NCI-H2227 (cell line): Measurements from ENCODE around the gene MRPL37.
"Not testable (repeated sequence)": the region's sequence is repeated elsewhere in the genome, so short reads cannot be mapped to it uniquely, and the experiment has no call there.

ENCODE experiments used
- DNase-seq: peaks from one replicate; lab custom pipeline; 2025; ENCODE audit not compliant: unreplicated experiment; lab: John Stamatoyannopoulos, UW

The MRPL37 gene

DNA sequence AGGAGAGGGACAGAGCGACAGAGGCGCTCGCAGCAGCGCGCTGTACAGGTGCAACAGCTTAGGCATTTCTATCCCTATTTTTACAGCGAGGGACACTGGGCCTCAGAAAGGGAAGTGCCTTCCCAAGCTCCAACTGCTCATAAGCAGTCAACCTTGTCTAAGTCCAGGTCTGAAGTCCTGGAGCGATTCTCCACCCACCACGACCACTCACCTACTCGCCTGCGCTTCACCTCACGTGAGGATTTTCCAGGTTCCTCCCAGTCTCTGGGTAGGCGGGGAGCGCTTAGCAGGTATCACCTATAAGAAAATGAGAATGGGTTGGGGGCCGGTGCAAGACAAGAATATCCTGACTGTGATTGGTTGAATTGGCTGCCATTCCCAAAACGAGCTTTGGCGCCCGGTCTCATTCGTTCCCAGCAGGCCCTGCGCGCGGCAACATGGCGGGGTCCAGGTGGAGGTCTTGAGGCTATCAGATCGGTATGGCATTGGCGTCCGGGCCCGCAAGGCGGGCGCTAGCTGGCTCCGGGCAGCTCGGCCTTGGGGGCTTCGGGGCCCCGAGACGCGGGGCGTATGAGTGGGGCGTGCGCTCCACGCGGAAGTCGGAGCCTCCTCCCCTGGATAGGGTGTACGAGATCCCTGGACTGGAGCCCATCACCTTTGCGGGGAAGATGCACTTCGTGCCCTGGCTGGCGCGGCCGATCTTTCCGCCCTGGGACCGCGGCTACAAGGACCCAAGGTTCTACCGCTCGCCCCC lies at the start of gene MRPL37, which contains the start of gene CYB5RL:
MRPL37 (plus strand) TSS at position 403 of the 754 bp plus-strand sequence; CDS start at position 480, 77 bp downstream.
CYB5RL (minus strand) TSS at position 266 of the 754 bp plus-strand sequence. CDS start 4,414 bp downstream, outside the sequence.
- DNase-seq = peak; percentile 98

DNA sequence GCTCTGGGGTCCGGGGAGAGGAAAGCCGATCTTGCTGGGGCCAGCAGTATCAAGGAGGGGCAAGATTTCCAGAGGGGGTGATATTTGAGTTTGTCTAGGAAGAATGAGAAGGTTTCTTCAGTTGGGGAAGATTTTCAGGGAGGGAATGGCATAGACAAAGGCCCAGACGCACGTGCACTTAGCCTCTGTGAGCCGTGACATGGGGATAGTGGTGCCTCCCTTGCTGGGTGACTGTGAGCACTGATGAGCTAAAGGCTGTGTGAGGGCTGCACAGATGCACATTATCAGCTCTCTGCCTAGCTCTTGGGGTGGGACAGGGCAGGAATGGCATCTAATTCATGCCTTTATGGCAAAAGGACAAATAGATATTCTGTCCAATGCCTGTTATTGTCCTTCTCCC lies 49.0 kb upstream of the MRPL37 start:
- DNase-seq = no peak

DNA sequence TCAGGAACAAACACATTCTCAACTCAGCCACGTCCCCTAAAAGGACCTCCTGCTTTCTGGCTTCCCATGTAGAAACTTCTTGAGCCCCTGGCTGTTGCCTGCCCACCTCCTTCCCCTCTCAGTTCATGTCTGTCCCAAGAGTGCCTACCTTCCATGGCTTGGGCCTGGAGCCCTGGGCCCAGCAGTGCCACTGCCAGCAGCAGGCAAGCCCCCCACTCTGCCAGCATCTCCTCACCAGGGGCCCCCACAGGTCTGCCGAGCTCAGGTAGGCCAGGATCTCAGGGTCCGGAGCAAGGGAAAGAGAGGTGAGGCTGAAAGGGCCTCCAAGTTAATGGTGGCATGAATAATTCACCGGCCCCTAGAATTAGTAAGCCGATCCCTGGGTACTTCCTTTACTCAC lies 47.3 kb upstream of the MRPL37 start, which contains the start of gene CDCP2:
CDCP2 (minus strand) TSS at position 305 of the 400 bp plus-strand sequence; CDS start at position 227, 78 bp downstream.
- DNase-seq = no peak

DNA sequence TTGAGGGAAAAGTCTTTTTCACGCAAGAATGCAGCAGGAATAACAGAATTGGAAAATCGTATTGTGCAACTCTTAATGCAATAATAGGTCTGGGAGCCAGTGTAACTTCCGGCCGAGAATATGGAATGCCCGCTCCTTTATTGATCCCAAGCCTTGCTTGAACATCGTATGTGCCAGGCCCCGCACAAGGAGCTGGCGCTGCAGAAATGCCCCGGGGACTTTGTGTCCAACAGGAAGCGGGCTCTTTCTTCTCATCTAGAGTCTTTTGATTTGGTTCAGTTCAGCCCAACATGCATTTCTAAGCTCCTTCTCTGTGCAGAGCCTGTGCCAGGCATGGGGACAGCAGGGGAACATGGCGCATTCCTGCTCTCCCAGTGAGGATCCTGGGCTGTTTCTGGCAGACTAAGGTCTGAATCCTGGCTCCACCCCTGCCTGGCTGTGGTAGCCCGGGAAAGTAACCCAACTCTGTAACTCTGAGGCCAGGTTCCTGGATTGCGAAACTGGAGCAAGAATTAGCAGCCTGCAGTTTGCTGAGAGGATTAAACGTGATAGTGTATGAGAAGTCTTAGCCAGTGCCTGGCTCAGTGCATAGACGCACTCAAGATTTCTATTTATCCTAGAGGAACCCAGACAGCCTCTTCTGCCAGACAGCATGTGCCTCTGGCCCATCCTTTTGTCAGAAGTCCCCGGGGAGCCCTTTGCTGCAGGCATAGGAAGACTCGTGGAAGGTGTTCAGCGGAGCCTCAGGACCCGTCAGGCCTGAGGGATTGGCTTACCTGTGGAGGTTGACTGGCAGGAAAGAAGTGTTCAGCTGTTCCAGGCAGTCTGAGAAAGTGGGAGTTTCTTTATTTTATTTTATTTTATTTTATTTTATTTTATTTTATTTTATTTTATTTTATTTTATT lies 46.2 kb upstream of the MRPL37 start:
- DNase-seq = no peak

DNA sequence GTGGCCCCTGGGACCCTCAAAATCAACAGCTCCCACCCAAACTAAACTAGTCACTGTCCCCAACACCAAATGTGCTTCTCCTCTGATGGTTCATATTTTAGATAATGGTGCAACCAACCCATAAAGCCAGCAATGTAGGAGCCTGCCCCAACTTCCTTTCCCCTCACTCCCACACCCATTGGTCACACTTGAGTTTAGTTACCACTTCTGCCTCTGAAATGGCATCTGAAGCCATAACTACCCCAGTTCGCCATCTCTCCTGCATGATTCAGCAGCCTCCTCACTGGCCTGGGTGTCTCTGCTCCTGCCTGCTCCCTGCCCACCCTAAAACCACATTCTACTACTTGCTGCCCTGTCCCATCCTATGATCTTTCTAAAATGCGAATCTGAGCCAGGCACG lies 43.8 kb upstream of the MRPL37 start:
- DNase-seq = no peak

DNA sequence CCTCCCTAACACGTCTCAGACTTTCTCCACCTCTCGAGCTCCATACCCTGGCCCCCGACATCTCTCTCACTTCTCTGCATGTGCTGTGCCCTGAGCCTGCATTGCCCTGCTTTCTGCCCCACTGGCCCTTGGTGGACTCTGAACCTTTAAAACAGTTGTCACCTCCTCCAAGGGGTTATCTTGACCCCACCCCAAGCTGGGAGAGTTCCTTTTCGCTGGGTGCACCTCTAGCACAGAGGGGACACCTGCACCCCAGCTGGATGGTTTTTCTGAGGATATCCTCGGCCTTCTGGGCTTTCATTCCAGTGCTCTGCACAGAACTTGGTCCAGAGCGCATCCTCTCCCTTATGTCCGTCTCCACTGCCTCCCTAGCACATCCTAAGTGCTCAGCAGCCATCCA lies 43.0 kb upstream of the MRPL37 start:
- DNase-seq = no peak

DNA sequence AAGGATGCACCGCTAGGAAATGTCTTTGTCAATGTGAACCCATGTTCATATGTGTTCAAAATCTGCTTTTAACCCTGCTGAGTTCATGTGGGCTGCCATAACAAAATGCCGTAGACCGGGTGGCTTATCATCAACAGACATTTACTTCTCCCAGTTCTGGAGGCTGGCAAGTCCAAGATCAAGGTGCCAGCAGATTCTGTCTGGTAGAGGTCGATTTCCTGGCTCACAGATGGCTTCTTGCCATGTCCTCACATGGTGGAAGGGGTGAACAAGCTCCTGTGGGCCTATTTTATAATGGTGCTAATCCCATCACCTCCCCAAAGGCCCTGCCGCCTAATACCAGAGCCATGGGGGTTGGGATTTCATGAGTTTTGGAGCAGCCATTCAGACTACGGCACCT lies 42.6 kb upstream of the MRPL37 start:
- DNase-seq = no peak

DNA sequence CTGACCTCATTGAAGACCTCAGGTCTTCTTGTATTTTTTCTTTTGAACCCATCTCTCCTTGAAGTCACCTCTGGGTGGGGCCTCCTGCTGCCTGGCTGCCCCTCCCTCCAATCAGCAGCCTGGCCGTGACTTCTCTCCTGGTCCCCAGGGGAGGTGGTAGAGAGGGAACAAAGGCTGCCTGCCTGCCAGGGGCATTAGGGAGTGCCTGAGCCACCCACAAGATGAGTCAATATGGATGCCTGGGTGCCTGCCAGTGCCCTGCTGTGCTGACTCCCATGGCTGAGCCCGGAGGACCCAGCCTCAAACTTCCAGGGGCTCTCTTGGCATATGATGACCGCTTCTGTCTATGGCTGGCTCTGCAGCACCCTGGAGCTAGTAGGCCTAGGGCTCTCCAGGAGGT lies 41.9 kb upstream of the MRPL37 start:
- no peak for DNase-seq

DNA sequence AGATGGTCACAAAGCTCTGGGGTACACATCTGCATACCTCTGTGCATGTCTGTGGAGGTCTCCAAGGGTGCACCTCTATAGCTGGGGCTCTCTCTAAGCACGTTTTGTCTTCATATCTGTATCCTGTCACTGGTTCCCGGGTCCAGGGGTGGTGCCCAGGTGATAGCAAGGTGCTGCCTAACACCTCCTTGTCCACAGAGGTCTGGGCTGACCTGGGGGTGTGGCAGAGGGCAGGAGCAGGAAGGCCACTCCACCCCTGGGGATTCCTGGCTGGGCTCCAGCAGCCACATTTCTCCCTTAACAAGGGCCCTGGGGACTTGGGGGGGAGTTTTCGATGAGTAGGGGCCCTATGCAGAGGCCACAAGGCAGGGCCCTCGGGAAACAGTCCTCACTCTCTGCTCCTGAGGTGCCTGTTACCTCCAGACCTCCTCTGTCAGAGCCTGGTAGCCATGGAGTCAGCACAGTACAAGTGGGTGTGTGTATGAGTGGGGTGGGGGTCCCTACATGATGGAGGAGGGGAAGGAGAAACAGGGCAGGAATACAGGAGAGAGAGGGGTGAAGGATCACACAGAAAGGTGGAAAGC lies 40.1 kb upstream of the MRPL37 start:
- no peak for DNase-seq

DNA sequence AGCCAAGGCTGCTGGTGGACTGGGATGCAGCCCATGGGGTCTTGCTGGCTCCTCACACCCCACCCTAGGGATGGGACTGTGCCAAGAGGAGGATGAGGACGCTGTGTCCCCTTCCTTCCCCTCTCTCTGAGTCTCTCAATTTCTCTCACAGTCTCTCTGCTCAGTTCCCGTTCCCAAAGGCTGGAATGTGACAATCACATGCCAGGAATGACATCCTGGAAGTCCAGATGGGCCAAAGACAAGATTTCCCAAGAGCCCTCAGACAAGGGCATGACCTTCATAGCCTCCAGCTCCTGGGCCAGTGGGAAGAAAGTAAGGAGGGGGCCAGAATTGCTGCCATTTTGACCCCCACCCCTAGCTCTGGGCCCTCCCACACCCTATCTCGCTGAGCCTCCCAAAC lies 39.6 kb upstream of the MRPL37 start:
- DNase-seq = no peak

DNA sequence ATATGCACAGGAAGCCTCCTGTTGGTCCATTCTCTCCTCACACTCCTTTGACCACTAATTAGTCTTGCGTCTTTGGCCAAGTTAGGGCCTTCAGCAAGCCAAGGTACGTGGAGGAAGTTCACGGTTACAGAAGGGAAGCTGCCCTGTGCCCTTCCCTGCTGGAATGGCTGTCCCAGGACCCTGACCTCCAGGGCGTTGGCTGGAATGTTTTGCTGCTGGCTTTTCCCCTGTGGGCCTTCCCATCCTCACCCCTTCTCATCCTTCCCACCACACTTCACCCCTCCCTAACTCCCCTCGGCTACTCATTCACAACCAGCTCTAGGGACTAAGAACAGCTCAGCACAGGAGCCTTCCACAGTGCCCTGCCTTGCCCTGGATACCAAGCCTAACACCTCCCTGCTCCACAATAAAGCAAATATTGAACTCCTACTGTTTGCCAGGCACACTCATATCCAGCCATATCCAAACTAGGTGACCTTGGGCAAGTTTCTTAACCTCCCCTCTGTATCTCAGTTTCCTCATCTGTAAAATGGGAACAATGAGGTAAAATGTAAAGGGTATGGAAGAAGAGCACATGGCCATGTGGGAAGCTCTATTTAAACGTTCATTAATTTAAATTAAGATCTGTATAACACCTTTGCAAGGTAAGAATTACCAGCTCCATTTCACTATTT lies 38.3 kb upstream of the MRPL37 start:
- no peak for DNase-seq

DNA sequence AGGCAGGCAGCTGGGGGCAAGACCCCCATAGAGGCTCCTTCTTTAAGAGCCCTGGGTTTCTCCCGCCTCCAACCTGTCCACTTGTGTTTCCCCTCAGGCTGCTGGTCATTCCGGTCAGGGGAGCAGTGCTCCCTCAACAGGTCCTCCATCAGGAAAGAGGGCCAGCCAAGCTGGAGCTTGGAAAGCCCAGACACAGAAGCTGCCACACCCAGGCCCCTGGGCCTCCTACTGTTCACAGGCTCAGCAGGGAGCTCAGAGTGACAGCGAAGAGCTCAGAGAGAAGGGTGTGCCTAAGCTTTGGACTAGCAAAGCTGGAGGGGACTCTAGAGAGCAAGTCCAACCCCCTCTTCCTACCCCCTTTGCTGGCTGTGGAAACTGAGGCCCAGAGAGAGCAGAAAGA lies 36.9 kb upstream of the MRPL37 start:
- DNase-seq = no peak

DNA sequence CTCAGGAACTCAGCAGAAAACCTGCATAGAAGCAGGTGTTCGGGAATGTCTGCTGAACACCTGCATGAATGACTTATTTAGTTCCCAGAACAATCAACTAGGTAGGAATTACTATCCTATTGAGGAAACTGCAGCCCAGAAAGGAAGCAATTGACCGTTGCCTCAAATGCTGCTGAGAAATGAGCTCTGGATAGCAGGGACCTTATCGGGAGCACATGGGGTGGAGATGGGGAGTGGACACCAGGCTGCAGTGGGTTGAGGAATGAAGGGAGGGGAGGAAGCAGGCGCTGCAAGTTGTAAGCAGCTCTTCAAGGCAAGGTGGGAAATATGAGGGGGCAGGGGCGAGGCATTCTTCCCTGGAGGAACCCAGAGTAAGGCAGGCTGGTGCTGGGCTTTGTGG lies 36.4 kb upstream of the MRPL37 start:
- DNase-seq = no peak

DNA sequence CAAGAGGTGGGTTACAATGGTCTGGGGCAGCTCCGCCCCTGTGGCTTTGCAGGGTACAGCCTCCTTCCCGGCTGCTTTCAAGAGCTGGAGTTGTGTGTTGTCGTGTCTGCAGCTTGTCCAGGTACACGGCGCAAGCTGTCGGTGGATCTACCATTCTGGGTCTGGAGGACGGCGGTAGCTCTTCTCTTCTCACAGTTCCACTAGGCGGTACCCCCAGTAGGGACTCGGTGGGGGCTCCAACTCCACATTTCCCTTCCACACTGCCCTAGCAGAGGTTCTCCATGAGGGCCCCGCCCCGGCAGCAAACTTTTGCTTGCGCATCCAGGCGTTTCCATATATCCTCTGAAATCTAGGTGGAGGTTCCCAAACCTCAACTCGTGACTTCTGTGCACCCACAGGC lies 34.8 kb upstream of the MRPL37 start:
- DNase-seq = no peak

DNA sequence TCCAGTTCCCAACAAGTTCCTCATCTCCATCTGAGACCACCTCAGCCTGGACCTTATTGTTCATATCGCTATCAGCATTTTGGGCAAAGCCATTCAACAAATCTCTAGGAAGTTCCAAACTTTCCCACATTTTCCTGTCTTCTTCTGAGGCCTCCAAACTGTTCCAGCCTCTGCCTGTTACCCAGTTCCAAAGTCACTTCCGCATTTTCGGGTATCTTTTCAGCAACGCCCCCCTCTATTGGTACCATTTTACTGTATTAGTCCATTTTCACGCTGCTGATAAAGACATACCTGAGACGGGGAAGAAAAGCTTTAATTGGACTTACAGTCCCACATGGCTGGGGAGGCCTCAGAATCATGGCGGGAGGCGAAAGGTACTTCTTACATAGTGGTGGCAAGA lies 33.6 kb upstream of the MRPL37 start:
- not testable (repeated sequence) for DNase-seq

DNA sequence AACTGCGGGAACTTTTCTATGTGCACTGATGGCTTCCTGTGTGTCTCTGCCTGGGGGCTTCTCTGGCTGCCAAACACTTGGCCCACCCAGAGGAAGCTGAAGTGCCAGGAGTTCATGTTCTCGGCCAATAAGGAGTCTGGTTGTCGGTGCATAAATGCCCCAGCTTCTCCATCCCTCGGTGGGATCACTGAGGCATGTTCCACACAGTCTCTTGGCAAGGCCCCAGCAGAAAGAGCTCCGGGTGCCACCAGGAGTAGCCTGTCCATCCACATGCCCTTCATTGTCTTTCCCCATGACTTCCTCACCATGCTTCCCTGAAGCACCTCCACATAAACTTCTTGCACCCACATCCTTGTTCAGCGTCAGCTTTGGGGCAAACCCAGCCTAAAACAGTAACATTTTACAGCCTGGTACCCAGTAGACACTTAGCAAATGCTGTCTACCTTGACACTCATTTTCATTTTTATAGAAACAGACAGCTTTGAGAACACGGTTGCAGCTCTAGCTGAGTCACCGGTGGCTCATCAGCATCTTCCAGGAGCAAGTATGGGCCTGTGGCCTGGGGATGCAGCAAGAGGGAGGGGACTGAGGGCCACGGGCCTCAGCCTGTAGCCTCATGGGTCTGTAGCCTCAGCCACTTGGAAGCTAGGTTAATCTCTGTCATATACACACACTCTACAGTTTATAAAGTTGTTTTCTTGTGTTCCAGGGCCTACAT lies 32.4 kb upstream of the MRPL37 start:
- DNase-seq = no peak

DNA sequence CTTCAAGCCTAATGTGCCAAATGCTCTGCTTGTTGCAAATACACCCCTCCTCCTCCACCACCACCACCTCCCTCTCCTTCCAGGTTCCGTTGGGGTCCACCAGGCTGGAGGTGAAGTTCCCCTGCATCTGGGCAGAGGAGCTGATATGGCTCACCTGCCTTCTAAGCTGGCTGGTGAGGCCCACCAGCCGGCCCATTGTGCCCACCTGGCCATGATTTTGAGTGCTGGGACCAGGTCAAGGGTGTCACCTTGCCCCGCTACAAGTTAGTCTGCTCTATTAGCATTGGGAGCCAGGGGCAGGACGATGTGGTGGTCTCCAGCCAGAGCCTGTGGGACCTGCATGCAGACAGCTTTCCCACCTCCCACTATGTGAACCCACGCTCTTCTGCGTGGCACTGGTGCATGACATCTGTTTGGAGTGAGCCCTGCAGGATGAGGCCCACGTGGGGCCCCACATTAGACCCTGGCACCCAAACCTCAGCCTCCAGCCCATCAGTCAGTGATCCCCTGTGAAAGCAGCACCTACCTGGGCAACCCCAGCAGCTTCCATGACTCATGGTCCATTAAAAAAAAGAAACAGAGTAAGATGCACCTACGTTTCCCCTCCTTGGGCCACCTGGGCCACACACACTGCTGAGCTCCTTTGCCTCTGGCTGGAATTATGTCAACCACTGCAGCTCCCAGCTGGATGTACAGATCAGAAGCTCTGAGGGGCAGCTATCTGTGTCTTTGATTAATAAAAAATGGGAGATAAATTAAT lies 31.6 kb upstream of the MRPL37 start:
- DNase-seq = no peak

DNA sequence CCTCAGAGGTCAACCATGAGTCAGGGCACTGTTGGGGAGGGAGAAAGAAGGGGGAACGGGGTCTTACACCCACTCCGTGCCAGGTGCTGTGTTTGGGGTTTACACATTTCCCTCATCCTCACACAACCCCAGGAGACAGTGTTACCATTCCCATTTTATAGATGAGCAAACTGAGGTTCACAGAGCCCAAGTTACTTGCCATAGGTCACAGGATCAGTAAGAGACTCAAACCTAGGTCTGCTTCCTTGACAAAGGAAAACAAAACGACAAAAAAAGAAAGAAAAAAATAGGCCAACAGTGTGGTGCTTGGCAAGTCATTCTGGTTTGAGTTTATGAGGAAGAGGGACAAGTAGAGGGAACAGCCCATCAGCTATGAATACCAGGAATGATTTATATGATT lies 30.9 kb upstream of the MRPL37 start:
- no peak for DNase-seq

DNA sequence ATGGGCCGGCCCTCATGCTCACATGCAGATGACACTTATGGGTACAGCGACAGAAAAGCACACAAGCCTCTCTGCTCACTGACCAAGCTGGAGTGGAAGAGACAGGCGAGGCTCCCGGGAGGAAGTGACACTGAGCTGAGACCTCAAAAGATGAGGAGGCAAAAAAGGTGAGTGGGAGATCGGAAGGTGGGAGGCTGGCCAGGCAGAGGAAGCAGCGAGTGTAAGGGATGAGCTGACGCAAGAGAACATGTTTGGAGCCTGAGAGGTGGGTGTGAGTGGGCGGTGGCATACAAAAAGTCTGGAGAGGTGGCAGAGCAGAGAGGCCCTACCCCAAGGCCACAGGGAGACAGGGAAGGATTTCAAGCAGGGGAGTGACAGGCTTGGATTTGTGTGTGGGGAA lies 29.0 kb upstream of the MRPL37 start:
- DNase-seq = no peak

DNA sequence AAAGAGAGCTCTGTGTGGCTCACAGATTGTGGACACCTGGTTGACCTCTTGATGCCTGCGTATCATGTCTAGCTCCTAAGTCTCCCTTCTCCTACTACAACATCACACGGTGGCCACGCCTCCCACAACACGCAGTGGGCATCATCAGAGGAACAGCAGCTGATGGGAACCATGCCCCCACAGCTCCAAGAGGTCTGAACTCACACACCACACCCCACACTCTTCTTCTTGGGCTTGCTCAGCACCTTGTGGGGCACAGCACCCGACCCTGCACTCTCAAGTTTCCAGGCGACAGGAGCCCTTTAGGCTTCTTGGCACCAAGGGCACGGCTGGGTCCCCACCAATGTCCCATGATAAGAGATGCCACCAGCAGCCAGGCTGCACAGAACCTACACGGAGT lies 28.4 kb upstream of the MRPL37 start:
- DNase-seq = no peak
